H1 (cell line): ENCODE results near the gene NEK4.

ENCODE experiments used
- BRCA1 ChIP-seq: IDR thresholded peaks from 2 replicates; pipeline ENCODE4 v1.6.1; 2012; ENCODE audit warnings: low read depth, low read length, improper control_type of control experiment
- CBX8 ChIP-seq: fragments of 300-800, 300-1000 bp; sonication (generic); IDR thresholded peaks from 2 replicates; pipeline ENCODE4 v1.7.1; 2016; ENCODE audit warnings: low read depth, low read length, borderline replicate concordance
- CEBPB ChIP-seq: IDR thresholded peaks from 2 replicates; pipeline ENCODE4 v1.6.1; 2012; ENCODE audit warnings: low read depth, low read length
- MAFK ChIP-seq: IDR thresholded peaks from 2 replicates; pipeline ENCODE4 v1.6.1; 2012; ENCODE audit warnings: low read depth, mild to moderate bottlenecking, improper control_type of control experiment, low read length
- POLR2A ChIP-seq, 2 experiments: IDR thresholded peaks; 1 replicate in 1 of 2; 2 replicates in 1 of 2; pipeline ENCODE4 v1.6.1; 2011; ENCODE audit warnings: low read depth in 2 of 2, low read length in 2 of 2, mild to moderate bottlenecking in 2 of 2; ENCODE audit errors: control extremely low read depth in 1 of 2
- POLR2AphosphoS5 ChIP-seq: IDR thresholded peaks from 2 replicates; pipeline ENCODE4 v1.6.1; 2011; ENCODE audit warnings: low read depth, low read length
- TEAD4 ChIP-seq: IDR thresholded peaks from 2 replicates; pipeline ENCODE4 v1.6.1; 2012; ENCODE audit warnings: low read depth, low read length, inconsistent platforms, mixed read lengths
- TF ChIP-seq, protein P1 (sequence below): IDR thresholded peaks from 2 replicates; pipeline ENCODE4 v1.6.1; 2011; ENCODE audit warnings: low read depth, mild to moderate bottlenecking, low read length; ENCODE audit not compliant: insufficient read depth
- TF ChIP-seq, protein P2 (sequence below), 3 experiments: IDR thresholded peaks; 1 replicate in 2 of 3; 2 replicates in 1 of 3; pipeline versions ENCODE4 v1.5.1 to v1.6.1; 2011; ENCODE audit warnings: low read length in 3 of 3, mild to moderate bottlenecking in 3 of 3, inconsistent platforms in 2 of 3, low read depth in 1 of 3, moderate library complexity in 1 of 3; ENCODE audit not compliant: insufficient read depth in 1 of 3; ENCODE audit errors: control extremely low read depth in 1 of 3

DNA sequence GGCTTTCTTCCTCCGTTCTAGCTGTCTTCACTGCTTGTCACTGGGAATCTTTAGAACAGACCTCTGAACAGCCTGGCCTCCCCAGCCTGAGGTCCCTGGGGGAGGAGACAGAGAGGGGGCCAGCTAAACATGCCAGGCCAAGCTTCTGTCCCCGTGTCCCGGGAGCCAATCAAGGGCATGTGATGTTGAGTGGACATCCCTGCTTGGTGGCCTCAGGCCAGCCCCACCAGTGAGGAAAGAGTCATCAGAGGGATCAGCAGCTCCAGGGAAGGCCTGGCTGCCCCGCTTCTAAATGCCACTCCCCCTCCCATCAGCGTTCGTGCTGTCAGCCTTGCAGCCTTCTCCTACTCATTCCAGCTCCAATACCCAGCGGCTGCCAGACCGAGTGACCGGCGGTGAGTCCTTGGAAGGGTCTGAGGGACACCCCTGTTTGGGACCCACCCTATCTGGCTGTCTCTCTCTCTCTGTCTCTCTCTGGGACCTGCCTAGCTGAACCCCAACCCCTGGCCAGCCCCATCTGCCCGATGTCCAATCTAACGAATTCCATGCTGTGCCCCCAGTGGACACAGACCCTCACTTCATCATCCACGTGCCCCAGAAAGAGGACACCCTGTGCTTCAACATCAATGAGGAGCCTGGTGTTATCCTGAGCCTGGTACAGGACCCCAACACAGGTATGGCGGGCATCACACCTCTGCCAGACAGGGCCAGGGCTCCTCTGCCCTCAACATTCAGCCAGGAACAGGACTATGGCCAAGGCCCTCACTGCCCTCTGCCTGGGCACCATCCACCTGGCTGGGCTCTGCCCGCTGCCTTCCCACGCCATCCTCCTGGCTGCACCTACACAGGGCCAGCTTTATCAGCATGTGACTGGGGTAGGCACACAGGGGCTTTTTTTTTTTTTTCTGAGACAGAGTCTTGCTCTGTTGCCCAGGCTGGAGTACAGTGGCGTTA, 17.2 kb upstream of the NEK4 start:
- TF ChIP-seq CBX8 (no peak), MAFK (no peak), POLR2A (IDR thresholded peaks at IDR 0.05; ENCODE audit: control extremely low read depth in 1 of 2, low read depth in 2 of 2, low read length in 2 of 2) (no peak), TEAD4 (no peak), POLR2AphosphoS5 (no peak), CEBPB (no peak), BRCA1 (no peak)
- TF ChIP-seq, protein P1, sequence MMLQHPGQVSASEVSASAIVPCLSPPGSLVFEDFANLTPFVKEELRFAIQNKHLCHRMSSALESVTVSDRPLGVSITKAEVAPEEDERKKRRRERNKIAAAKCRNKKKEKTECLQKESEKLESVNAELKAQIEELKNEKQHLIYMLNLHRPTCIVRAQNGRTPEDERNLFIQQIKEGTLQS, result no peak
- TF ChIP-seq, protein P2, sequence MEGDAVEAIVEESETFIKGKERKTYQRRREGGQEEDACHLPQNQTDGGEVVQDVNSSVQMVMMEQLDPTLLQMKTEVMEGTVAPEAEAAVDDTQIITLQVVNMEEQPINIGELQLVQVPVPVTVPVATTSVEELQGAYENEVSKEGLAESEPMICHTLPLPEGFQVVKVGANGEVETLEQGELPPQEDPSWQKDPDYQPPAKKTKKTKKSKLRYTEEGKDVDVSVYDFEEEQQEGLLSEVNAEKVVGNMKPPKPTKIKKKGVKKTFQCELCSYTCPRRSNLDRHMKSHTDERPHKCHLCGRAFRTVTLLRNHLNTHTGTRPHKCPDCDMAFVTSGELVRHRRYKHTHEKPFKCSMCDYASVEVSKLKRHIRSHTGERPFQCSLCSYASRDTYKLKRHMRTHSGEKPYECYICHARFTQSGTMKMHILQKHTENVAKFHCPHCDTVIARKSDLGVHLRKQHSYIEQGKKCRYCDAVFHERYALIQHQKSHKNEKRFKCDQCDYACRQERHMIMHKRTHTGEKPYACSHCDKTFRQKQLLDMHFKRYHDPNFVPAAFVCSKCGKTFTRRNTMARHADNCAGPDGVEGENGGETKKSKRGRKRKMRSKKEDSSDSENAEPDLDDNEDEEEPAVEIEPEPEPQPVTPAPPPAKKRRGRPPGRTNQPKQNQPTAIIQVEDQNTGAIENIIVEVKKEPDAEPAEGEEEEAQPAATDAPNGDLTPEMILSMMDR (IDR thresholded peaks at IDR 0.05; ENCODE audit: control extremely low read depth in 1 of 3, insufficient read depth in 1 of 3, low read depth in 1 of 3, low read length in 3 of 3), result peak in 1 of 3 experiments; percentile 25; a peak in 1 of 4 replicates
